NAMALWA (cell line): ENCODE data around the gene OLR1.

Source experiments
- DNase-seq: peaks from one replicate; pipeline ENCODE4 v3.0.0-alpha.2; 2015; ENCODE audit warnings: low spot score

OLR1 gene

DNA sequence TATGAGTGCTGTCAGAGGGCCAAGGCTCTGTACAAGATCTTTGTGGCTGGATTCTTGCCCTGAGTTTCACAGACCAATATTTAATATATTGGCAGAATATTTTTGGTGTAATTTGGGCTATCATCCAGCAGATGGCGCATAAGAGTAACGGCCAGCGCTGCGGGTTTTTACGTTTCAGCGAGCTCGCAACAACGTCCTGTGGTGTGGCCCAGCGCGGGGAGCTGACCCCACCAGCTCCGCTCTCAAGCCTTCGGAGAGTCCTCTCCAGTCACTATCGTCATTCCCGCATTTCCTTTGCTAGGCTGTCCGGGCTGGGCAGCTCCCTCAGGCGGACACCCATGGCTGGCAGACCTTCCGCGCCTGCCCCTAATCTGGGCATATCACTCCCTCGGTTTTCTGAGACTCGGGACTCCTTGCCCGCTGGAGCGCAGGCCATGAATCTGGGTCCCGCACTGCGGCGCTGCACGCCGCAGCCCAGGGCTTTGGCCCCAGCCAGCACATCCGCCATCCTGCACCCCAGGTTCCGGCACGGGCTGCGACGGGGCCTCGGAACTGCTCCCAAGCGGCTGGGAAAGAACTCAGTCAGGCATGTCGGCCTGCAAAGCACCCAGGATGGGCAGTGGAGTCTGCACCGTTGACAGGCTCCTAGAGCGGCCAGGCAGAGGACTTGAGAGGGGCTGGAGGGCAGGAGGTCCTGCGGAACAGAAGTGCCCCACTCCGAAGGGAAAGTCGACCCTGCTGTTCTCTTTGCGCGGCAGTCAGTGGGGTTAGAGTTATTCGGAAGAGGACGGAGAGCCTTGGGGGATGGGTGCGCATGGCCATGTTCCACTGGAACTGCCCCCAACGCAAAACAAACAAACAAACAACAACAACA is 18.4 kb downstream of the OLR1 start:
- DNase-seq = peak; percentile 75

DNA sequence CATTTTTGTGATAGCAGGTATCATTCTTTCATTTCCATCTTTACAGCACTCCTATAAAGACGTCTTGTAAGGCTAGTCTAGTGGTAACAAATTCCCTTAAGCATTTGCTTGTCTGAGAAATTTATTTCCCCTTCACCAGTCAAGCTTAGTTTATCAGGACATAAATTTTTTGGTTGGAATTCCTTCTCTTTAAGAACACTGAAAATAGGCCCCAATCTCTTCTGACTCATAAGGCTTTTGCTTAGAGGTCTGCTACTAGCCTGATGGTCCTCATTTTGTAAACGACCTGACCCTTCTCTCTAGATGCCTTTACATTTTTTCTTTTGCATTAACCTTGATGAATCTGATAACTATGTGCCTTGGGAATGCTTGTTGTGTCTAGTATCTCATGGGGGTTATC is 20.3 kb downstream of the OLR1 start:
- no peak for DNase-seq

DNA sequence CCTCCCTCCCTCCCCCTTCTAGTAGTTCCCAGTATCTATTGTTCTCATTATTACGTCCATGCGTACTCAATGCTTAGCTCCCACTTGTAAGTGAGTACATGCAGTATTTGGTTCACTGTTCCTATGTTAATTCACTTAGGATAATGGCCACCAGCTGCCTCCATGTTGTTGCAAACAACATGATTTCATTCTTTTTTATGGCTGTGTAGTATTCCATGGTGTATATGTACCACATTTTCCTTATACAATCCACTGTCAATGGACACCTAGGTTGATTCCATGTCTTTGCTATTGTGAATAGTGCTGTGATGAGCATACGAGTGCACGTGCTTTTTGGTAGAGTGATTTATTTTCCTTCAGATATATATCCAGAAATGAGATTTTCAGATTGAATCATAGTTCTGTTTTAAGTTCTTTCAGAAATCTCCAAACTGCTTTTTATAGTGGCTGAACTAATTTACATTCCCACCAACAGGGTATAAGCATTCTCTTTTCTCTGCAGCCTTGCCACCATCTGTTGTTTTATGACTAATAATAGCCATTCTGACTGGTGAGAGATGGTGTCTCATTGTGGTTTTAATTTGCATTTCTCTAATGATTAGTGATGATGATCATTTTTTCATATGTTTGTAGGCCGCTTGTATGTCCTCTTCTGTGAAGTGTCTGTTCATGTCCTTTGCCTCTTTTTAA is 24.1 kb downstream of the OLR1 start:
- peak; percentile 27 for DNase-seq

DNA sequence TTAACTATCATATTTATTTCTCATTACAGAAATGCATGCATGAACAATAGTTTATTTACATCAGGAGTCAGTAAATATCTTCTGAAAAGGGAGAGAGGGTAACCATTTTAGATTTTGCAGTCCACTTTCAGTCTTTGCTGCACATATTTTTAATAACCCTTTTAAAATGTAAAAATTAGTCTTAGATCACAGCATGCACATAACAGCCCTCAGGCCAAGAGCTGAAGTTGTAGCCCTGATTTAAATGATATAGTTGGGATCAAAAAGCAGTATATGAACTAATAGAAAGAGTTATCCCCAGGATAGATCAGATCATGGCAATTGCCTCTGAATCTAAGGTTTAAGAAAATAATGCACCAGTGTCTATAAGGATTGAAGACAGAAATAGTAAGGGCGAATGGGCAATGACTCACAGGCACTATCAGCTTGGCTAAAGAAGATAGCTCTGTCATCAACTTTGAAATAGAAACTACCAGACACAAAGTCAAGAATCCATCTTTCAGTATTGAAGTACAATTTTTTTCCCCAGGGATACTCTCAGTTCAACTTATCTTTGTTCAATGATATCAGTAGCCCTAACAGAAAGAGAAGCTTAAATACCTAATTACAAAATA is 28.8 kb downstream of the OLR1 start:
- no peak for DNase-seq

DNA sequence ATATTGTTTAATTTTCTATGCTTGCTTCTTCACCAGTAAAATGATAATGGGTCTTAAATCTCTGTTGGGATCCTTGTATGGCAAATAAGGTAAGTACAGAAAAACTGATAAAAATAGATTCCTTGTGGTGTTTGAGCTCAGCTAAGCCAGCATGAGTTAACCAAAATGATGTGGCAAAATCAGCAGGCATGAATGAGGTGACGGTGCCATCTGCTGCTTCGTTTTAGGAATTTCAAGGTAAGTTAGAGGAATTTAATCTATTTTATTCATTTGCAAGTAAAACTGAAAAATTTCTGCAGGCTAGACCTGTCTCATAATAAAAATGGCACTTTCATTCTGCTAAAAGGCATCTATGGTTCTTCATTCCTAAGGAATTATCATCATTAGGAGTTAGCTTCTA is 31.9 kb downstream of the OLR1 start:
- DNase-seq = peak; percentile 77

DNA sequence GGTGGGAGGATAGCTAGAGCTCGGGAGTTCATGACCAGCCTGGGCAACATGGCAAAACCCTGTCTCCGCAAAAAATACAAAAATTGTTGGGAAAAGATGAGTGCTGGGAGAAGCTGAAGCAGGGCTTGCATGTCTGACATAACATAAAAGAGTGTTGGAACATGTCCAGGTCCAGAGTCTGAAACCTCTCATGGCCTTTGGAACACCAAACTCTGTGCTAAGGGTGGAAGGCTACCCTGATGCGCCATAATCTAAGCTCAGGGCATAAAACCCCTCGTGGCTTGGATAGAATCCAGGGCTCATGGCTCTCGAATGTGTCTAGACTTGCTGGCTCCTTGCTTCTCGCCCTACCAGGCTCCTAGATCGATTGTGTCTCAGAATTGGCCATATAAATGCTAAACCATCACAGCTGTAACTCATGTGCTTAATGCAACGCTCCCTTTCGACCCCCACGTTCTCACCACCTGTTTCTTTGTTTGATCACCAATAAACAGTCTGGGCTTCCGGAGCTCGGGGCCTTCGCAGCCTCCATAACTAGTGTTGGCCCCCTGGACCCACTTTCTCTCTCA is 35.2 kb downstream of the OLR1 start:
- DNase-seq = no peak

DNA sequence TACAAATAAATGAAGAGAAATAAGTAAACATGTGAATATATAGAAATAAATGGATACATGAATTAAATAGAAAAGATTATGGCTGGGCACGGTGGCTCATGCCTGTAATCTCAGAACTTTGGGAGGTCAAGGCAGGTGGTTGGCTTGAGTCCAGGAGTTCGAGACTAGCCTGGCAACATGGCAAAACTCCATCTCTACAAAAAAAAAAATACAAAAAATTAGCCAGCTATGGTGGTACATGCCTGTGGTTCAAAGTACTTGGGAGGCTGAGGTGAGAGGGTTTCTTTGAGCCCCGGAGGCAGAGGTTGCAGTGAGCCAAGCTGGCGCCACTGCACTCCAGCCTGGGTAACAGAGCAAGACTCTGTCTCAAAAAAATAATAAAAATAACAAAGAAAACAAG is 36.8 kb downstream of the OLR1 start:
- no peak for DNase-seq

DNA sequence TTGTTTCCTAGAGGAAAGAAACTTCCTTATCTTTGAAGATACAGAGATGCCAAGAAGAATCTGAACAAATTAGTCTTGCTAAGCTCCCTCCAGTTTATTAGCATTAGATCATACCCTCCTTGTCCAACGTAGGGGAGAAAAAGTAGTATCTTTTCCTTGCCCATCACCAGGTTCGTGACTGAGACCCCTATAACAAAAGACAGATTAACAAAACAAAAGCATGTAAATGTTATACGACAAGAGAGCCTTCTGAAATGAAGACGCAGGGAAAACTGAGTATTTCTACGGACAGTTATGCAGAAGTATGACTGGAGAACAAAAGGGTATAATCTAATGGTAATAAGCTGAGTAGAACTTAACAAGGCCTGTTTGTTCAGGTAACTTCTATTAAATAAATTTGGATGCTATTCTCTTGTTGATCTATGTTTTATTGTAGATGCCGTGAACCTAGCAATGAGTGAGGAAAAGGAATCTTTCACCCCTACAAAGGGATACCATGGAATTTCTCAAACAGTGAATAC is 39.0 kb downstream of the OLR1 start:
- no peak for DNase-seq

DNA sequence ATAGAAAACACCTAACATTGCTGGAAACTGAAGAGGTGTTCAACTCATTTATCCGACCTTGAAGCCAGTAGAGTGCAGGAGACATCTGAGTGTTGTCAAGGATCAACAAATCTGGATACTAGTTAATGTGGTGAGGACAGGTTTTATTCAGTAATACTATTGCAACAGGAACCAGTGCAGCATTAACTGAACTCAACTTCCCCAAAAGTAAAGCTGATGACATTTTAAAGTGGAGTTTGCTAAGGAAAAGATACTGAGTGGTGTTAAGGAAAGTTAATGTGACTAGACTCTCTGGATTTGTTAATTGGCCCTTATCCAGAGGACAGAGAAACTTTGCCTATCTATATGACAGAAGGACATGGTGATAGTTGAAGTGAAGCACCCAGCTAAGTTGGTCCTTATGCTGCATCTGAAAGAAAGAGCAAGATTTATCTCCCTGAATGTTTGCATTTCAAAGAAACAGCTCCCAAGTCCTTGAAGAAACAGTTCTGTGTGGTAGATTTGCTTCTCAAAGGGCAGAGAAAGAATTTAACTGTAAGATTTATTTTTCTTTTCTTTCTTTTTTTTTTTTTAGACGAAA is 40.7 kb downstream of the OLR1 start:
- peak; percentile 20 for DNase-seq

DNA sequence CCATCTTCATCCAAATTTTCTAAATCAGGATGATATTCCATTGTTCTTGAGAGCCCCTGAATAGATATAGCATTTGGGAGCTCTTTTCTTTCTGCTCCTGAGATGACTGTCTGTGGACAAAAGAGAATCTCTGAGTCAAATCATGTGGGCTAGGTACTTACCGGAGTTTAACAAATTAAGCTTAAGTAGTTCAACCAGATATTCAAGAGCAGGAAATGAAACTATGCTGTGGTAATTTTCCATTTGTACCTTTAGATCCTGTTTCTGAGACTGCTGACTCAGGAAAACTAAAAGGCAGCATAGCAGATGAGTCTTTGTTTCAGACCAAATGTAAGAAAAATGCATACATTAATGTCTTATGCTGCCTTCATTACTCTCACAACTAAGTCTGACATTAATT is 41.9 kb downstream of the OLR1 start, which contains the start of gene CLEC7A:
CLEC7A (minus strand) TSS at position 158 of the 400 bp plus-strand sequence; CDS start at position 41, 117 bp downstream.
- DNase-seq = peak; percentile 64

DNA sequence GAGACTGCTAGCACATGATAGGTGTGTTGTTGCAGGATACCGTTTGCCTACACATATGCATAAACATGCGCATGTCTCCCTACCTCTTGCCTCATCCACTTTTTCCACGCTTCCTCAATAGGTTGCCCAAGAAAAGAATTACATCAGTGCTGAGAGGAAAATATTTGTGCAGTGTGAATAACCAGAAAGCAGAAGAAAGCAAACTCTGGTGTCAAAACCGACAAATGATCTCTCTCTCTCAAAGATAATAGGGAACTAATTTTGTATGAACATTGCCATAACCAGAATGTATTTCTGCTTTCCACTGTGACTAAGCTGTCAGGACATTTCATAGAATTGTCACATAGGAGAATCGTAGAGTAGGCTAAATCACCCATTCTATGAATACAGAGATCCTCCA is 43.2 kb downstream of the OLR1 start:
- no peak for DNase-seq

DNA sequence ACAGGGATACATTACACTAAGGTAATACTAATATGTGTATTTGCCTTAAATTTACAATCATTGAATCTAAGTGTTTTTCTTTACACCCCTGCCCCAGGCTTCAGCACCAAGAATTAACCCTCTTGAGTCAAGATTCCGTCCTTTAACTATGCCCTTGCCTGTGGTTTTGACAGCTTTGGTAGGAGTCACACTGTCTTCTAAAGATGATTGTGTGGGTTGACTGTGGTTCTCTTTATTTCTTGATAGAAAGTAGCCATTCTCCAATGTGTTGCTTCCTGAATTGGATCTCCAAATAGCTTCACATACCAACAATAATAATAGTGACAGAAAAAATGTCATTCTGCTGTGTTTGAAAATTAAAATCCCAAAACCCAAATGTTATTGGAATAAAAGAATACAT is 45.5 kb downstream of the OLR1 start:
- no peak for DNase-seq

DNA sequence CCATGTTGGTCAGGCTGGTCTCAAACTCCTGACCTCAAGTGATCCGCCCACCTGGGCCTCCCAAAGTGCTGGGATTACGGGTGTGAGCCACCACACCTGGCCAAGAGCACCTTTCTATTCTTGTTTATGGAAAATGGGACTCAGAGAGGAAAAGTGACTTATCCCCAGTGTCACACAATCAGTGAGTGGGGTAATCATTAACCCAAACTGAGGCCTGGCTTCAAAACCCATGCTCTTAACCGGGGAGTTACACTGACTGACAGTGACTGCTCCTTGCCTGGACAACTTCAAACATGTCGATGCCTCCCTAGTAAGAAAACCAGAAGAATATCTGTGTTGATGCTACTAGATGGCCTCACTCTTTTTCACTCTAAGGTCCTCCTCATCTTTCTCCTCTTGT is 49.2 kb downstream of the OLR1 start:
- no peak for DNase-seq

DNA sequence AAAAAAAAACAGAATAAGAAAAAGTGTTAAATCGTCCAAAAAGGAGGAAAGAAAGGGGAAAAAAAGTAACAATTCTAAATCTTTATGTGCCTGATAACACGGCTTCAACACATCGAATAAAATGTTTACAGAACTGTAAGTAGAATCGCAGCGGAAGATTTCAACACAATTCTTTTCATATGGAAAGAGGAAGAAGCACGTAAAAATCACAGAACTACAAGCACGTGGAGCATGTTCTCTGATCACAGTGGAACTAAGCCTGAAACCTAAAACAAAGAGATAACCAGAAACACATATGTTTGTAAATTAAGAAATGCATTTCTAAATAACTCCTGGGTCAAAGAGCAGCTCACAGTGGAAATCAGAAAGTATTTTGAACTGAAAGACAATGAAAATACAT is 50.7 kb downstream of the OLR1 start:
- no peak for DNase-seq

DNA sequence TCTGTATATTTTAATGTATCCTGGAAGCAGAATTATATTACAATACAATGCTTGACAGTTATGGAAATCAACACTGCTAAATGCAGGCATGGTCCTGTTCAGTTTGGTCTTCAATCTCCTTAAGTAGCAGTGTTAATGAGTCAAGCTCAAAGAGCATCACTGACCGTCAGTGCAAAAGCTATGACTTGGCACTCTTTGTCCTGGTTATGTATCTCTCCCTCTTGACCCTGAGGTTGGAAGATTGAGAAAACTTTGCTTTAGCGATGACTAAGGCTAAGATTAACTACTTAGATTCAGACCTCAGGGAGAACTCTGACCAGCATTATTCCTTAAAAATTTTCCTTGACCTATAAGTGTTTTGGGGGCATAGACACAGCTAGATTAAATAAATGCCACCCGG is 52.9 kb downstream of the OLR1 start:
- DNase-seq = no peak

DNA sequence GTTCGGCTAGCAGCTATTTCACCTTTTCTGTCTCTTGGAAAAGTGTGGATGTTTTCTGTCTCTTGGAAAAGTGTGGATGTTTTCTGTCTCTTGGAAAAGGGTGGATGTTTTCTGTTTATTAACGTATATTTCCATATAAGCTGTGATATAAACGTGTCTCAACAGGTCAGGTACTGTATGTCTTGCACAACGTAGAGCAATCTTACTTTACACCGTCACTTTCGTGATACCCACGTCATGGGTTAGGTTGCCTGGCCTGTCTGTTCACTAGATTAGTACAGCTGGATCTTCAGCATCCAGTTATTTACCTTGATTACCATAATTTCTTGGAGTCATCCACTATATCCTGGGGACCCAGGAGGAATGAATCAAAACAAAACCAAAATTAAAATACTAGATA is 56.0 kb downstream of the OLR1 start:
- no peak for DNase-seq

DNA sequence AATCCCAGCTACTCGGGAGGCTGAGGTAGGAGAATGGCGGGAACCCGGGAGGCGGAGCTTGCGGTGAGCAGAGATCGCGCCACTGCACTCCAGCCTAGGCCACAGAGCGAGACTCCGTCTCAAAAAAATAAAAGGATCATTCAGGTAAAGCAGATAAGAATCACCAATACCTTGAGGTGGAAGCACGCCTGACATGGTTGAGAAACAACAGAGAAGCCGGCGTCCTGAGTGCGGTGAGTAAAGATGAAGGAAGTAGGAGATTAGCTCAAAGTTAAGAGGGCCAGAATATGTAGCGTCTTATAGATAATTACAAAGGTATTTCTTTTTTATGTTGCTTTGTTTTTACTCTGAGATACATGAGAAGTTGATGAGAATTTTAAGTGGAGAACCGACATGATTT is 56.6 kb downstream of the OLR1 start:
- DNase-seq = no peak

DNA sequence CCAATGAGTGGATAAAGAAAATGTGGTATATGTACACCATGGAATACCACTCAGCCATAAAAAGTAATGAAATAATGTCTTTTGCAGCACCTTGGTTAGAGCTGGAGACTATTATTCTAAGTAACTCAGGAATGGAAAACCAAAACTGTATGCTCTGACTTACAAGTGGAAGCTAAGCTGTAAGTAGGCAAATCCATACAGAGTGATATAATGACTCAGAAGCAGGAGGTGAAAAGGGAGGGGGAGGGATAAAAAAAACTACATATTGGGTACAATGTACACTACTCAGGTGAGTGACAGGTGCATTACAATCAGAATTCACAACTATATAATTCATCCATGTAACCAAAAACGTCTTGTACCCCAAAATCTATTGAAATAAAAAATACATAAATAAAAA is 58.0 kb downstream of the OLR1 start:
- DNase-seq = no peak

DNA sequence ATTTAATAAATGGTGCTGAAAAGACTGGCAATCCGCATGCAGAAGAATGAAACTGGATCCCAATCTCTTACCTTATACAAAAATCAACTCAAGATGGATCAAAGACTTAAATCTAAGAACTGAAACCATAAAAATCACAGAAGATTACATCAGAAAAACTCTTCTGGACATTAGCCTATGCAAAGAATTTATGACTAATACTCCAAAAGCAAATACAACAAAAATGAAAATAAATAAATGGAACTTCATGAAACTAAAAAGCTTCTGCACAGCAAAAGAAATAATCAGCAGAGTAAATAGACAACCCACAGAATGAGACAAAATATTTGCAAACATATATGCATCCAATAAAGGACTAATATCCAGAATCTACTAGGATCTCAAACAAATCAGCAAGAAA is 58.9 kb downstream of the OLR1 start:
- no peak for DNase-seq

DNA sequence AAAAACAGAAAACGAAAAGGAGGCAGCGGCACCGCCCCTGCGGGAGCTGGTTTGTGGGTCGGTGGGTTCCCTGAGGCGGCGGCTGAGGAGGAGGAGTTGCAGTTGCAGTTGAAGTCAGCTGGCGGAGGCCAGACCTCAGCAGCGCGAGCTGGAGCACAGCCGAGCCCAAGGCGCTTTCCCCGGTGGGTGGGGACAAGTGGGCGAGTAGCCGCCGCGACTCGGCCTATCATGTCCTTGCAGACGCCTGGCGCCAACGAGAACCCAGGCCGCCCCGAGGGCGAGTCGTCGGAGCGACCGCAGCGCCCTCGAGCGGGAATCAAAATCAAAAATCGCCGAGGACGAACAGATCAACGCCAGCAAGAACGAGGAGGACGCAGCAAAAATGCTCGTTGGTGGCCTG is 60.5 kb downstream of the OLR1 start:
- DNase-seq = no peak

DNA sequence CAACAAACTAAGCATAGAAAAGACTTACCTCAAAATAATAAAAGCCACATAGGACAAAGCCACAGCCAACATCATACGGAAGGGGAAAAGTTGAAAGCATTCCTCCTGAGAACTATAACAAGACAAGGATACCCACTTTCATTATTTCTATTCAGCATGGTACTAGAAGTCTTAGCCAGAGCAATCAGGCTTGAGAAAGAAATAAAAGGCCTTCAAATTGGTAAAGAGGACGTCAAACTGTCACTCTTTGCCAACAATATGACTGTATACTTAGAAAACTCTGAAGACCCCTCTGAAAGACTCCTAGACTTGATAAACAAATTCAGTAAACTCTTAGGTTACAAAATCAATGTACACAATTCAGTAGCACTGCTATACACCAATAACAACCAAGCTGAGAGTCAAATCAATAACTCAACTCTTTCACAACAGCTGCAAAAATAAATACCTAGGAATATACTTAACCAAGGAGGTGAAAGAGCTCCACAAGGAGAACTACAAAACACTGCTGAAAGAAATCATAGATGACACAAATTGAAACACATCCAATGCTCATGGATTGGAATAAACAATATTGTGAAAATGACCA is 61.6 kb downstream of the OLR1 start:
- DNase-seq = no peak
